NCI-H146 treated with DMSO at 0.1 percent for 48 hours (cell line): ENCODE measurements around the gene MTCL1.
A peak's percentile ranks its signal among the peaks of the same experiment; 100 is the strongest.

Source experiments
- DNase-seq: peaks from one replicate; lab custom pipeline; 2025; ENCODE audit not compliant: unreplicated experiment; lab: John Stamatoyannopoulos, UW

Gene MTCL1

GRCh38 chr18:8709248-8710059, 4.1 kb downstream of the MTCL1 start:
- no peak for DNase-seq

GRCh38 chr18:8711736-8712135, 6.4 kb downstream of the MTCL1 start:
- DNase-seq, result no peak

- no peak for DNase-seq
Measured at GRCh38 chr18:8713691-8714090, 8.3 kb downstream of the MTCL1 start.

GRCh38 chr18:8715599-8715998, 10.2 kb downstream of the MTCL1 start:
- DNase-seq, result no peak

- no peak for DNase-seq
Measured at GRCh38 chr18:8717011-8717770, 11.8 kb downstream of the MTCL1 start.

GRCh38 chr18:8718401-8718913, 13.1 kb downstream of the MTCL1 start:
- DNase-seq, result no peak

GRCh38 chr18:8719192-8719591, 13.8 kb downstream of the MTCL1 start:
- DNase-seq, result no peak

GRCh38 chr18:8720141-8720540, 14.8 kb downstream of the MTCL1 start:
- DNase-seq, result no peak

- DNase-seq, result no peak
Measured at GRCh38 chr18:8721094-8721669, 15.8 kb downstream of the MTCL1 start.

- DNase-seq, result no peak
Measured at GRCh38 chr18:8721716-8722115, 16.4 kb downstream of the MTCL1 start.

- DNase-seq, result no peak
Measured at GRCh38 chr18:8722946-8723820, 17.8 kb downstream of the MTCL1 start.

- DNase-seq, result no peak
Measured at GRCh38 chr18:8724452-8724851, 19.1 kb downstream of the MTCL1 start.

GRCh38 chr18:8726281-8726680, 20.9 kb downstream of the MTCL1 start:
- DNase-seq, result no peak

GRCh38 chr18:8726963-8727705, 21.8 kb downstream of the MTCL1 start:
- no peak for DNase-seq

GRCh38 chr18:8730080-8730827, 24.9 kb downstream of the MTCL1 start:
- peak; percentile 94 for DNase-seq

- DNase-seq, result no peak
Measured at GRCh38 chr18:8732442-8733360, 27.3 kb downstream of the MTCL1 start.

GRCh38 chr18:8734496-8734895, 29.1 kb downstream of the MTCL1 start:
- no peak for DNase-seq

GRCh38 chr18:8735274-8735673, 29.9 kb downstream of the MTCL1 start:
- DNase-seq, result no peak
